Loucy (cell line): ENCODE measurements around the gene GAST.

Experiments used
- CTCF ChIP-seq: fragments of 200-600 bp; sonication (generic); conservative IDR thresholded peaks from 2 replicates; pipeline ENCODE4 v1.5.1; 2014; ENCODE audit warnings: mild to moderate bottlenecking, antibody characterized with exemption, low read length
- EZH2phosphoT487 ChIP-seq: fragments of 200-600 bp; IDR thresholded peaks from 2 replicates; pipeline ENCODE4 v1.6.1; 2018; ENCODE audit warnings: antibody characterized with exemption, mild to moderate bottlenecking, moderate library complexity, borderline replicate concordance

- TF ChIP-seq CTCF (no peak), EZH2phosphoT487 (no peak)
Measured at GRCh38 chr17:41664587-41665565, 47.3 kb upstream of the GAST start.
